SK-N-MC (cell line): Measurements from ENCODE around the gene ALAS1.

Experiments used
- EZH2 ChIP-seq: fragments of 200-600 bp; sonication (generic); IDR thresholded peaks from one replicate; pipeline ENCODE4 v1.6.1; 2017; ENCODE audit warnings: antibody characterized with exemption
- FOXP2 ChIP-seq: optimal IDR thresholded peaks from 2 replicates; pipeline ENCODE3; 2011; ENCODE audit warnings: mild to moderate bottlenecking, moderate library complexity; ENCODE audit not compliant: insufficient read depth; ENCODE audit errors: extremely low read length, control extremely low read depth
- POLR2AphosphoS5 ChIP-seq: IDR thresholded peaks from 2 replicates; pipeline ENCODE4 v1.6.1; 2012; ENCODE audit warnings: mild to moderate bottlenecking, low read depth, low read length, borderline replicate concordance

GRCh38 chr3:52256622-52257021 is 58.7 kb downstream of the ALAS1 start:
- TF ChIP-seq EZH2 (no peak), POLR2AphosphoS5 (no peak), FOXP2 (no peak)
